NCI-H82 treated with DMSO at 0.1 percent for 48 hours (cell line): ENCODE results near the gene THTPA.

Experiments
- DNase-seq: peaks from one replicate; lab custom pipeline; 2025; ENCODE audit not compliant: unreplicated experiment; lab: John Stamatoyannopoulos, UW

THTPA gene, protein sequence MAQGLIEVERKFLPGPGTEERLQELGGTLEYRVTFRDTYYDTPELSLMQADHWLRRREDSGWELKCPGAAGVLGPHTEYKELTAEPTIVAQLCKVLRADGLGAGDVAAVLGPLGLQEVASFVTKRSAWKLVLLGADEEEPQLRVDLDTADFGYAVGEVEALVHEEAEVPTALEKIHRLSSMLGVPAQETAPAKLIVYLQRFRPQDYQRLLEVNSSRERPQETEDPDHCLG

DNA sequence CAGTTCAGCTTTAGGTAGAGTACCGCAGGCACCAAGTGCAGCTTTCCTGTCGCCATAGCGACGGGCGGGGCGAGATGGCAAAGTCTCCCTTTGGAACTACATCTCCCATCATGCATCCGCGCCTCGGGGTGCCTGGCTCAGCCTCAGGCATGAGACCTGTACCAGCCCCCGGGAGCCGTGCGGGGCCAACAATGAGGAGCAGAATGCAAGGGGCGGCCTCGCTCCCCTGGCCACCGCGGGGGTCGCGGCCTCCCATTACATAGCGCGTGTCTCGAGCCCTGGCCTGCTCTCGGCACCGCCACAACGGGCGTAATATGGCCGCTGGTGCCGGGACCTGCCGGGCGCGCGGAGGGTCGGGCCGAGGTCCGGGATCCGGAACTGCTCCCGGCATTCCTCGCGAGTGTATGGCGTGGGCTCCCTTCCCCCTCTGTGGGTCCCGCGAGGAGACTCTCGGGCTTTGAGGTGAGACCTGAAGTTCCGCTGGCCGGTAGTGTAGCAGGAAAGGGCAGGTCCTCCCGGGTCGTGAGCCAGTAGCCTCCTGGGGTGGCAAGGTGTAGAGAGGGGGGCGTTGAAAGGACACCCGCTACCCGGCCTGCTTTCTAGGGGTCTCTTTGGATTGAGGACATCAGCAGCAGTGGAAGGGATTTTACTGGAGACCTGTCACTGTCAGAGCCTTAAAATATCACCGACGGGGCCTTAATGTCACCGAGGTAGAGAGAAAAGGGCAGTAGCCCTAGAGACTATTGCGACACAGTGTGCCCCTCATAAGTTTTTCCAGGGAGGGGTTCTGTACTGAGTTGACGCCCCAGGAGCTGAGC lies at the start of gene THTPA:
TSS of gene THTPA (plus strand) at position 390 of the 818 bp plus-strand sequence. CDS start 487 bp downstream, outside the sequence.
- DNase-seq = peak; percentile 61

DNA sequence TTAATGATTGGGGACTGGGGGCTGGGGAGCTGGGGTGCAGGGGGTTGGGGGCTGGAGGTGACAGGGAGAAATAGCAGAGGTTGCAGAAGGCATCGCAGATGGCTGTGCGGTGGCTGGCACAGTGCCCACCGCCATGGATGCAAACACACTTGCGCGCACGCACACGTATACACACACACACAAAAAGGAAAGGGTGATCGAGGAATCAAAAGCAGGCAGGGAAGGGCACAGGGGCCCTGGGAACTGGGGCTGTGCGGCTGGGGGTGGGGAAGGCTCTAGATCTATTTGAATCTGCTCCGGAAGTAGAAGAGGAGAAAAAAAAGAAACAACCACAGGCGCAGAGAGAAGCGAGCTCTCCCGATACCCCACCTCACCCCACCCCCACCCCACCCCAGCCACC lies 43.9 kb upstream of the THTPA start:
- no peak for DNase-seq

DNA sequence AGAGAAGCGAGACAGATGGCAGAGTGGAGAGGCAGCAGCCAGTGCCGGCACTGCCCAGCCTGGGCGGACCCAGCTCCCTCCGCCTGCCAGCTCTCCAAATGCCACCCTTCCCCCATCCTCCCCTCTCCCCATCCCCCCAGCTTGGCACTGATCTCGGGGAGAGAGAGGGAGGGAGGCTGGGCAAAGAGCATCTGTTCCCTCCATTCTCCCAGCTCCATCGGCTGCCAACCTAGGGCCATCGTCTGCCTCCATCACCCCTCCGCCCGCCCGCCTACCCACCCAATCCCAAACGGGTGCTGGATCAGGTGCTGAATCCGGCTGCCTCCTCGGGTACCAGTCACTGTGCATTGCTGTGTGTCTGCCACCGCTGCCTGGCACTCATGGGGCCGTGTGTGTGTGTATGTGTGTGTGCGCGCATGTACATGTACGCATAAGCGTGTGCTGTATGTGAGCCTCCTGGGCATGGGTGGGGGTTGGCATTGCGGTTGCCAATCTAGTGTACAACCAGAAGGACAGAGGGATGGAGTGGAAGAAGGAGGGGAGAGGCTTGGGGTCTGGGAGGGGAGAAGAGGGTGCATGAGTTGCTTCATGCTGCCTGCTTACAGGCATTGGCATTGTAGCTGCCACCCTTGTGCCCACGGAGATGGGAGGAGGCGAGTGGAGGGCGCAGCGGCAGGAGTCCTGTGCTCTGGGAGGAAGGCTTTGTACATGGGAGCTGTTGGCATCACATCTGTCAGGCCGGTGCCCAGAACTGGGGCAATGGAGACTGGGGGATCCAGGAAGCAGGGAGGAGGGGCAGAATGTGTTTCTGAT lies 42.9 kb upstream of the THTPA start:
- no peak for DNase-seq

- DNase-seq = no peak
Observed at GRCh38 chr14:23513818-23514643, 42.0 kb upstream of the THTPA start.

- no peak for DNase-seq
Observed at GRCh38 chr14:23514644-23514957, 41.5 kb upstream of the THTPA start.

DNA sequence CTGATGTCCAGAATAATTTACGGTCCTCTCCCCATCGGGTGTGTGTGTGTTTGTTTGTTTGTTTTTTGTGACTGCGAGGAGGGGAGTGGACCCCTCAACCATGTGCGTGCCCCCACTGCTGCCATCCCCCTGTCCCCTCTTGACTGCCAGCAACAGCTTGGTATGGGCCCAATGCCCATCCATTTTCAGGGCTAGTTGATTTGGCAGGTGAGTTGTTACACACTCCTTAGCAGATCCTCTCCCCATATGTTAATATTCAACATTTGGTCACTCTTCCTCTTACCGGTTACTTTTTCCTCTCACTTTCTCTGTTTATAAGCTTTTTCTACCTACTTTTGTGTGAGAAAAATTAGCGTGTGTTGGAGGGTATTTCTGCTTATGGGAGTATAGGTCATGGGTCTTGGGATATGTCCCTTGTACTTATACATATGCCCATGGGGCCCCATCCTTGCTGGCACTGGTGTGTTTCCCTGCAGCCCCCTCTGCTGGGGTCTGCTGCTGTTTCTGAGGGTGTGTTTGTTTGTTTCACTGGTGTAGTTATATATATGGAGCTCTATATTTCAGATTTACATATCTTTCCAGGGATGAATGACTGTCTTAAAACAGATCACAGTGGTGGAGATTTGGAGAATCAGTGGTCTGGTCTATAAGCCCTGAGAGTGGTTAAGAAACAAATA lies 38.3 kb upstream of the THTPA start:
- no peak for DNase-seq

DNA sequence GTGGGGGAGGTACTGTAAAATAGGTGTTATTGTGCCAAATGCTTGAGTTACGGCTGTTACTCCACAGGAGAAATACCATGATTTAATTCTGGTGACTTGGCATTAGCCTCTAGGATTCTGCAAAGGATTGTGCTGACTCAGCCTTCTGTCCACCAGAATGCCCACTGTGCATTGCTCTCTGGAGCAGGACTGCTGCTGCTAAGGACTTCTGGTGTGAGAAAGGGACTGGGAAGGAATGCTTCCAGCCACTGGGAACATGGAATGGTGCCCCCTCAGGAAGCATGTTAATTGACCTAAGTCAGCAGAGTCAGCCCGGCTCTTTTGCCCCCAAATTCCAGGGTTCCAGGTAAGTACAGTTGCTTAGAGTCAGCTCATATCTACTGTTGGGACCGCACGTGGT lies 37.4 kb upstream of the THTPA start:
- DNase-seq = no peak

DNA sequence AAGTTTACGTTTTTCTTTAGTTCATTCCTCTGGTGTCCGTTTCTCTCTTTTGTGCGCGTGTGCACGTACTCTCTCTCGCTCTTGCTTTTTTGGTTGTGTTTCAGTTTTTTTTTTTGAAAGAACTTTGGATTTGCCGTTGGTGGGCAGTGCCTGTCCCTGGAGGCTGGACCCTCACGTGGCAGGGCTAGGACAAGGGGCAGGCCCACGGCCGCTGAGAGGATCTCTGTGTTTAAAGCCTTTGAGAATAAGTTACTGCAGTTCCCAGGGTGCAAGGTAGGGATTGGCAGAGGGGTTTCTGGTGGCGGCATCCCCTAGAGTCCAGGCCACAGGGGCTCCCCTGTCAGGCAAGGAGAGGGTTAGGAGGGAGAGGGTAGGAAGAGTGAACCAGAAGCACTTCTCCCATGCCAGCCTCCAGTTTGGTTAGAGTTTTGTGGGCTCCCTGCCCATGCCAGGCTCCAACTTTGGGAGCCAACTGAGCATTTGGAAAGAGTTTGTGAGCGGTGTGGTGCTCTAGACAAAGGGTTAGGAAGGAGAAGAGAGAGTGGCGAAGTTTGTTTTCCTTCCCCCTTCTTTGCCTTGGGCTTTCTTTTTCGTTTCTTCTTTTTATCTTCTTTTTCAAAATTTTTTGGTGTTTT lies 35.1 kb upstream of the THTPA start:
- DNase-seq = no peak

- no peak for DNase-seq
Observed at GRCh38 chr14:23521785-23522640, 34.1 kb upstream of the THTPA start.

DNA sequence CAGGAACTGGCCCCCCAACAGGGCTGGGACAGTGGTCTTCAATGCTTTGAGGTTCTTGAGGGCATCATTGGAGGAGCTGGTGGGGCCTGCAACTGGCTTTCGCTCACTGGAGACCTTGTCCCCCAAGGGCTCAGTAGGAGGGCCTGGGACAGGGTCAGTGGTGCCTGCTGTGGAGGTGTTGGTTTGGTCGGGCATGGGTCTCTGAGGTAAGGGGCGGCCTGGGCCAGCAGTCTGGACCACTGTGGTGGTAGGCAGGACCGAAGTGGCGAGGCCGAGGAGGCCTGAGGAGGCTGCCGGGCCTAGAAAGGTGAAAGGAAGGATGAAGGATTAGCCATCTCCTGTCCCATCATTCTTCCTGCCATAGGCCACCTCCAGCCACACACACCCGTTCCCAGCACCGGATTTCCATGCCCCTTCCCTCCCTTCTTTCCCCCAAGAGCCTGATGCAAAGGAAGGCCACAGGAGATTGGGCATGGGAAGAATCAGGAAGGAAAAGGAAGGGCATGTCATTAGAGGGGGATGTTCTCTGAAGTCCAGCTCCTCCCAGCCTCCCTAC lies 33.4 kb upstream of the THTPA start:
- DNase-seq = no peak

DNA sequence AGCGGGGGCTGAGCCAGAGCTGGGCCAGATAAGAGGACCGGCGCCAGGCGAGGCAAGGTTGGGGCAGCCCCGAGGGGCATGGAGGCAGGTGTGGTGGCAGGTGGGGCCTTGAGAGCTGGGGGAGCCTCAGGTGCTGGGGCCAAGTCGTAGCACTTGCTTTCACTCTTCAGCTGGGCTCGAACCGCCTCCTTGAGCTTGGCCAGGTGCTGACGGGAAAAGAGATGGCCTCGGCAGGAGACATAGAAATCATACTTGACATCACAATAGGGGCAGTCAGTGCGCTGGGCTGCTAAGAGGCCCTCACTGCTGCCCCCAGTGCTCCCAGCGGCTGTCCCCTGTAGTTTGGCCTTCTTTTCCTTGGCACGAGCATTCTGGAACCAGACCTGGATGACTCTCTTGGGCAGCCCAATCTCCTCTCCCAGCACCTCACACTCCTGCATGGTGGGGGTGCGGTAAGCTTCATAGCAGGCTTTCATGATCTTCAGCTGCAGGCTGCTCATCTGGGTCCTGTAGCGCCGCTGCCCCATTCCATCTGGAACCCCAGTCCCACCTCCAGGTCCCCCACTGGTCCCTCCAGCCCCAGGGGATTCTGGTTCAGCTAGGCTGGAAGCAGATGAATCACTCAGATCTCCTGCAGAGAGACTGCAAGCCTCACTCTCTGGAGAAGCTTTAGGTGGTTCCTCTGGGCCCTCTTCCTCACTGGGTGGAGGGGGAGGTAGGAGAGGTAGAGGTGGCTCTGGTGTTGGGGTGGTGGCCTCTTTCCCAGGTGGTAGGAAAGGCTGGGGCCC lies 32.6 kb upstream of the THTPA start:
- no peak for DNase-seq

GRCh38 chr14:23524954-23525353 lies 31.1 kb upstream of the THTPA start:
- no peak for DNase-seq

GRCh38 chr14:23525611-23526010 lies 30.5 kb upstream of the THTPA start:
- no peak for DNase-seq

GRCh38 chr14:23528555-23528954 lies 27.5 kb upstream of the THTPA start:
- DNase-seq = no peak

DNA sequence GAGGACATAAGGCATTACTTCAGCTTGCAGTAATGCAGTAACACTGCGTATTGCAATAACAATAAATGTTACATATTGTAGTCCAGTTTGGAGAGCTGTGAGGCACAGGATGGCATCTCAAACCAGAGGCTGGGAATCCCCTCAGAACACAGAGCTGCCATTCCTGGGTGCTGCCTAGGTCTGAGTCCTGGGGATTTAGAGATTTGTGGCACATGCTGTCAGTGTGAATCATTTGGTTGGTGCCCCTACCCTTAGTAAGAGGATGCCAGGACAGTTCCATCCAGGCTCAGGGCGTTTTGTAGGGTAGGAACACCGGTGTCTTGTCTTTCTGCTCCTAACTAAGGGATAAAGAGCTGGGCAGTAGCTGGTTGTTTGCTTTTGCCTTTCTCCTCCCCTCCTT lies 27.1 kb upstream of the THTPA start:
- no peak for DNase-seq

GRCh38 chr14:23530375-23531055 lies 25.6 kb upstream of the THTPA start:
- DNase-seq = peak; percentile 63

DNA sequence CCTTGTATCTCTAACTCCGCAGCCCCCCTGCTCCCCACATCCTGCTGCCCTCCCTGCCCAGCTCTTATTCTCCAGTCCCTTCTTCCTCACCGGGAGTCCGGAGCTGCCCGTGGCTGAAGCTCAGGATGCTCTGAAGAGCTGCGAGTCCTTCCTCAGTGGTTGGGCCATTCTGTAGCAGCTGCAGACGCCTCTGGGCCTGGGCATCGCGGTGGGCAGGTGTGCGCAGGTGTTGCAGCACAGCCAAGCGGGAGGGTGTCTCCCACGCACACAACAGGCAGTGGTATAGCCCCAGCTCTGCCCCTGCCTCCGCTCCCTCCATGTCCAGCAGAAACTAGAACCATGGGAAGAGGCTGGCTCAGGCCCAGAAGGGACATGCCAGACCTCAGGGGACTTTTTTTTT lies 24.7 kb upstream of the THTPA start:
- no peak for DNase-seq
